ENCODE measurements around the gene BANP.
"Not testable (repeated sequence)": the region's sequence is repeated elsewhere in the genome, so short reads cannot be mapped to it uniquely, and the experiment has no call there.

The BANP gene

DNA sequence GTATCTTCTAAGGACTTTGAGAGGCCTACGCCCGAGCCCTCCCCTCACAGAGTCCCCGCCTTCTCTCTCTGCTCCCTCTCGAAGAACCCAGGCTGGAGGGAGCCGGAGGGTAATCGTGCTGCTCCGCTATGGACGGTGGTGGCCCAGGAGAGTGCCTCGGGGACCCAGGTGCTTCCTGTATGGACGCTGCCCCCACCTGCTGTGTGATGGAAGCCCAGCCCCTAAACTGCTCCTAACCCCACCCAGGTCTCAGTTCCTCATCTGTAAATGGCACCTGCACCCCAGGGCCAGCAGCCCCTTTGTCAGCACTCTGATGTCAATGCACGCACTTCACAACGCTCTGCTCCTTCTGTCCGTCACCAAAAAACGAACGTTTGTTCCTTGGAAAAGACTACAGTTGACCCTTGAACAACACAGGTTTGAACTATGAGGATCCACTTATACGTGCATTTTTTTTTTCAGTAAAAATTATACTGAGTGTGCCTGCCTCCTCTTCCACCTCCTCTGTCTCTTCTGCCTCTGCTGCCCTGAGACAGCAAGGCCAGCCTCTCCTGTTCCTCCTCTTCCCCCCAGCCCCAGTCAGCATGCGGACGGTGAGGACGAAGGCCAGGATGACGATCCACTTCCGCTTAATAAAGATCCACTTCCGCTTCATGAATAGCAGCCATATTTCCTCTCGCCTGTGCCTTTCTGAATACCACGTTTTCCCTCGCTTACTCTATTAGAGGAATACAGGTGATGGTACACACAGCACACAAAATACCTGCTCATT, 118.3 kb downstream of the BANP start:
- Histone ChIP-seq H3K36me3 (ENCODE audit: insufficient read depth, low read length) (peaks cover 4% of the 10 kb centered on the region; the same call in 1 of the 2 replicates), H3K9me3 (ENCODE audit: control insufficient read depth, insufficient read depth, low read length) (no peaks in the 10 kb centered on the region), H3K9ac (ENCODE audit: low read depth, low read length) (no peak overlapping the region), H3K4me1 (ENCODE audit: insufficient read depth, low read length) (no peaks in the 10 kb centered on the region)

DNA sequence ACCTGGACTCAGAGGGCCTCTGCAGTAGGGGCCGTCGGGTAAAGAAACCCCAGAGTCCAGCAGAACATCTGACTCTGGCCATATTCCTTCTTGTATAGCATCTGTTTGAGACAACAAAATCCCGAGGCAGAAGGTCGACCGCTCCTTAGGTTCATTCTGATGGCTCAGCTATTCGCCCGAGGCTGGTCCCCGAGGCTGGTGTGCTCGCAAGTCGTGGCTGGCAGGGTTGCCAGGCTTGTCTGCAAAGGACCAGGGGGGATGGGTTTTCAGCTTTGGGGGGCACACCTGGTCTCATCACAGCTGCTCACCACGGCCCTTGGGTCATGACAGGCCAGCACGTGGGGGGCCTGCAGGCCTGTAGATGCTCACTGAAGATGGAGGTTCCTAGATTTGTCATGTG, 119.1 kb downstream of the BANP start:
- peaks cover 4% of the 10 kb centered on the region; the same call in 1 of the 2 replicates for H3K36me3 ChIP-seq (ENCODE audit: insufficient read depth, low read length)
- H3K9ac ChIP-seq (ENCODE audit: low read depth, low read length), result no peak overlapping the region
- H3K4me1 ChIP-seq (ENCODE audit: insufficient read depth, low read length), result no peaks in the 10 kb centered on the region
- no peaks in the 10 kb centered on the region for H3K9me3 ChIP-seq (ENCODE audit: control insufficient read depth, insufficient read depth, low read length)

- Histone ChIP-seq H3K9ac (ENCODE audit: low read depth, low read length) (no peak overlapping the region), H3K4me1 (ENCODE audit: insufficient read depth, low read length) (no peaks in the 10 kb centered on the region), H3K9me3 (ENCODE audit: control insufficient read depth, insufficient read depth, low read length) (no peaks in the 10 kb centered on the region), H3K36me3 (ENCODE audit: insufficient read depth, low read length) (peaks cover 4% of the 10 kb centered on the region; the same call in 1 of the 2 replicates)
These were observed 119.9 kb downstream of the BANP start for GRCh38 chr16:88070989-88071625.

DNA sequence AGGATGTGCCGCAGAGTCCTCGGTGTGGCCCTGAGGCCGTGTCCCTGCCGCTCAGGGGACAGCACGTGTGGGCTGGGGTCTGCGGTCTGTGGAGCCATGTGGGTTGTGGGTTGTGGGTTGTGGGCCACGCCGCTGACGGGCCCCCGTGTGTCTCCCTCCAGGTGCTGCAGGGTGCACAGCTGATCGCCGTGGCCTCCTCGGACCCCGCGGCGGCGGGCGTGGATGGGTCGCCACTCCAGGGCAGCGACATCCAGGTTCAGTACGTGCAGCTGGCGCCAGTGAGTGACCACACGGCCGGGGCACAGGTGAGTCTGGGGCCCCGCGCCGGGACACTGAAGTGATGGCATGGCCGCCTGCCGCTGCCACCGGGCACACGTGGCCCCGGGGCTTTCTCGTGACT, 120.7 kb downstream of the BANP start:
- Histone ChIP-seq H3K4me1 (ENCODE audit: insufficient read depth, low read length) (no peaks in the 10 kb centered on the region), H3K36me3 (ENCODE audit: insufficient read depth, low read length) (peaks cover 4% of the 10 kb centered on the region; the same call in 1 of the 2 replicates), H3K9me3 (ENCODE audit: control insufficient read depth, insufficient read depth, low read length) (no peaks in the 10 kb centered on the region), H3K9ac (ENCODE audit: low read depth, low read length) (no peak overlapping the region)

DNA sequence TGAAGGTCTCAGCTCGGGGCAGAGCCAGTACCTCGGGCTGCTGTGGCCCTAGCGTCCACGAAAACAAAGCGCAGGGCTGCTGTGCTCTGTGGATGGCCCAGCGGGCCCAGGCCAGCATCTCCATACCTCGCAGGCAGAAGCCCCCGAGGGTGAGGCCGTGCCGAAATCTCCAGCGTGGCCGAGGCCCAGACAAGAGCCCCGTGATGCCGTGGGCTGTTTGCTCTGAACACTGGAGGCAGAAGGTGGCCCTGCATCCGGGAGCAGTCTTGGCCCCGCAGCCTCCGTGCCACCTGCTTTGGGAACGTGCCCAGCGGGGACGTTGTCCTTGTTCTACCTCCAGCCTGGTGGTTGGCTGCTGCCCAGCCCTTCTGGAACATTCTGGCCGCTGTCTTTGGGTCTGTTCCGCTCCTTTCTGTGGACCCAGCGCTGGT, 121.4 kb downstream of the BANP start:
- Histone ChIP-seq H3K4me1 (ENCODE audit: insufficient read depth, low read length) (no peaks in the 10 kb centered on the region), H3K9me3 (ENCODE audit: control insufficient read depth, insufficient read depth, low read length) (no peaks in the 10 kb centered on the region), H3K9ac (ENCODE audit: low read depth, low read length) (no peak overlapping the region), H3K36me3 (ENCODE audit: insufficient read depth, low read length) (peaks cover 4% of the 10 kb centered on the region; the same call in 1 of the 2 replicates)

- no peak overlapping the region for H3K9ac ChIP-seq (ENCODE audit: low read depth, low read length)
- no peaks in the 10 kb centered on the region for H3K4me1 ChIP-seq (ENCODE audit: insufficient read depth, low read length)
- peaks cover 4% of the 10 kb centered on the region; the same call in 1 of the 2 replicates for H3K36me3 ChIP-seq (ENCODE audit: insufficient read depth, low read length)
- no peaks in the 10 kb centered on the region for H3K9me3 ChIP-seq (ENCODE audit: control insufficient read depth, insufficient read depth, low read length)
These were observed 122.0 kb downstream of the BANP start for GRCh38 chr16:88073201-88073721.

- Histone ChIP-seq H3K36me3 (ENCODE audit: insufficient read depth, low read length) (peaks cover 4% of the 10 kb centered on the region; the same call in 1 of the 2 replicates), H3K9me3 (ENCODE audit: control insufficient read depth, insufficient read depth, low read length) (no peaks in the 10 kb centered on the region), H3K9ac (ENCODE audit: low read depth, low read length) (no peak overlapping the region), H3K4me1 (ENCODE audit: insufficient read depth, low read length) (no peaks in the 10 kb centered on the region)
These were observed 122.8 kb downstream of the BANP start for GRCh38 chr16:88074041-88074440.

- Histone ChIP-seq H3K4me1 (ENCODE audit: insufficient read depth, low read length) (no peaks in the 10 kb centered on the region), H3K9ac (ENCODE audit: low read depth, low read length) (no peak overlapping the region), H3K36me3 (ENCODE audit: insufficient read depth, low read length) (no peaks in the 10 kb centered on the region; the same call in 1 of the 2 replicates), H3K9me3 (ENCODE audit: control insufficient read depth, insufficient read depth, low read length) (no peaks in the 10 kb centered on the region)
These were observed 125.1 kb downstream of the BANP start for GRCh38 chr16:88076211-88076931.

- not testable (repeated sequence) for H3K4me1 ChIP-seq (ENCODE audit: insufficient read depth, low read length); H3K9ac ChIP-seq (ENCODE audit: low read depth, low read length); H3K9me3 ChIP-seq (ENCODE audit: control insufficient read depth, insufficient read depth, low read length); H3K36me3 ChIP-seq (ENCODE audit: insufficient read depth, low read length)
These were observed 125.7 kb downstream of the BANP start for GRCh38 chr16:88076932-88077320.

DNA sequence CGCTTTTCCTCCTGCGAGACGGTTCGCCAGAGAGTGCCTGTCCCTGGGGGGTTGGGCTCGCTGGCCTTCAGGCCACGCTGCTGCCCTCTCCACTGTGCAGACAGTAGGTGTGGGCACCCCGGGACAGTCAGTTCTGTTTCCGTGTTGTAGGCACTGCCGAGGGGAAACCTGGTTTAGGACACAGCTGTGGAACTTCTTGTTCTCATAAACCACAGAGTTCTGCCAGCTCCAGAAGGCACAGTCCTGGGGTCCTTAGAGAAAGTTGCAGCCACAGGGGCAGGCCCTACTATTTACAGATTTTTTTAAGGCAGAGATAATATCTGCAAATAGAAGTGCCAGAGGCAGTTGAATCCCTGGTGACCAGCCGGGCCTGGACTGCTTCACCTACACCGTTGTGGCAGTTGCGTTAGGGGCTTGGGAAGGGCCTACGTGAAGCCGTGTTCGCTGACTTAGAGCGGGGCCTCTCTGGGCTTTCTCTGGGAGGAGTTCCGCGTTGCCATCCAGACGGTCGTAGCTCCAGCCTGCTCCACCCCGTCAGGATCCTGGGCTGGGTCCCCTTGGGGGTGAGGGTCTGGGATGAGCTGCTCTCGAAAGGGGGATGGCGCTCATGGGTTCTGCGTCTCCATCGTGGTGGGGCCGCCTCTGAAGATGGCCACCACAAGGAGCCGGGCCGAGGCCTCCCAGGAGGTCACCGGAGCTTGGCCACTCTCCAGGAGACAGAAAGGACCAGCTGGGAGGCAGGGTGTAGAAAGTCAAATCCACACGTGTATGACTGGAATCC, 126.3 kb downstream of the BANP start:
- H3K36me3 ChIP-seq (ENCODE audit: insufficient read depth, low read length), result no peaks in the 10 kb centered on the region; the same call in 1 of the 2 replicates
- no peak overlapping the region for H3K9ac ChIP-seq (ENCODE audit: low read depth, low read length)
- H3K9me3 ChIP-seq (ENCODE audit: control insufficient read depth, insufficient read depth, low read length), result no peaks in the 10 kb centered on the region
- H3K4me1 ChIP-seq (ENCODE audit: insufficient read depth, low read length), result no peaks in the 10 kb centered on the region

DNA sequence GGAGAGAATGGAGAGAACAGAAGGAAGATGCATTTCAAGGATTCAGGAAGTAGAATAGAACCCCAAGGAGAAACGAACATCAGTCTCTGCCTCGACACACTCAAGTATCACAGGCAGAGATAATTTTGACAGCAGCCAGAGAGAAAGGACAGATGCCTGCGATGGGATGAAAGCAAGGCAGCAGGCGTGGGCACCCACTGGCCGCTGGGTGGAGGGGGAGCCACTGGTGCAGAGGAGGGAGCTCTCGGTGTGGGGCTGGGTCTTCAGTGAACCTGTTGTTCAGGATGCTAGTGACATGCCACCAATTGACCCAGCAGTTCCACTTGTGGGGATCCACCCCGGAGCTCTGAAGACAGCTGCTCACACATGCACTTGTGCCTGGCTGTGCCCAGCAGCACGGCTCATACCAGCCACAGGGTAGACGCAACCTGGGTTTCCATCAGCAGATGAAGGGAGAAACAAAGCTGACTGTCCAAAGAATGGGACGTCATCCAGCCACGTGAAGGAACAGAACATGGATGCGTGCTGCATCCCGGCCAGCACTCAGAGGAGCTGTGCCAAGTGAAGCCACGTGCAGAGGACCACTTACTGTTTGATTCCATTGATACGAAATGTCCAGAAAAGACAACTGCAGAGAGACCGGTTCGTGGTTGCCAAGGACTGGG, 127.0 kb downstream of the BANP start:
- H3K4me1 ChIP-seq (ENCODE audit: insufficient read depth, low read length), result no peaks in the 10 kb centered on the region
- H3K9ac ChIP-seq (ENCODE audit: low read depth, low read length), result no peak overlapping the region
- no peaks in the 10 kb centered on the region for H3K9me3 ChIP-seq (ENCODE audit: control insufficient read depth, insufficient read depth, low read length)
- H3K36me3 ChIP-seq (ENCODE audit: insufficient read depth, low read length), result no peaks in the 10 kb centered on the region; the same call in 1 of the 2 replicates

DNA sequence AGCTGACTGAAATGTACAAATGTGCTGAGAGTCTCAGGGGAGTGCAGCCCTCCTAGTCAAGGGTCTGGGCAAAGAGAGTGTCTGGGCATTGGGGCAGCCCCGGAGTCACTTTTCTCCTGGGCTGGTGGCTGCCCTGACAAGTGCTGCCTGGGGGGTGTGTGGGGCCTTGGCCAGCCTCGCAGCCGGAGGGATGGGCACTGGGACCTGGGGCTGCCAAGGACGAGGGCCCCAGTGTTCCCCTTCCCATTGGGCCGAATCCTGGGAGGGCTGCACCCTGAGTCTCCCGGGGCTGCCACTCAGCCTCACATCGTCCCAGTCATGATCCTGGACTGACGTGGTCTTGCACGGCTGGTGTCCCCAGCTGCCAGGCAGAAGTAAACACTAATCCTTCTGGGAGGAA, 132.3 kb downstream of the BANP start:
- H3K36me3 ChIP-seq (ENCODE audit: insufficient read depth, low read length), result no peaks in the 10 kb centered on the region
- no peaks in the 10 kb centered on the region for H3K4me1 ChIP-seq (ENCODE audit: insufficient read depth, low read length)

GRCh38 chr16:88084881-88085280, 133.6 kb downstream of the BANP start:
- H3K9me3 ChIP-seq (ENCODE audit: control insufficient read depth, insufficient read depth, low read length), result no peaks in the 10 kb centered on the region
- H3K9ac ChIP-seq (ENCODE audit: low read depth, low read length), result no peak overlapping the region
- H3K4me1 ChIP-seq (ENCODE audit: insufficient read depth, low read length), result peaks cover 4% of the 10 kb centered on the region; the same call in 1 of the 2 replicates
- no peaks in the 10 kb centered on the region for H3K36me3 ChIP-seq (ENCODE audit: insufficient read depth, low read length)

More for the DNA sequence above, 132.3 kb downstream of the BANP start:
- H3K9ac ChIP-seq (ENCODE audit: low read depth, low read length), result no peak overlapping the region
- H3K9me3 ChIP-seq (ENCODE audit: control insufficient read depth, insufficient read depth, low read length), result no peaks in the 10 kb centered on the region
